B cell (primary cell): ENCODE measurements around the gene SGCA. TPM values are rescaled to one million over a fixed set of nuclear protein-coding genes. Genes with fewer than 3 reads are reported as not detected.

ENCODE experiments used
- ATAC-seq: fragments of 200-7000 bp; cut with Tn5 transposase; one replicate; pipeline ENCODE4 v1.10.0; 2021; ENCODE audit warnings: low read depth, mild to moderate bottlenecking, moderate number of reproducible peaks, moderate library complexity
- CTCF ChIA-PET: fragments of 350-600 bp; sonication (Branson Sonifier 250); formaldehyde crosslinking; loops from one replicate; lab custom pipeline; 2021; ENCODE audit warnings: antibody characterized with exemption, inconsistent platforms; lab: Charles Lee
- POLR2A ChIA-PET: fragments of 350-600 bp; sonication (Branson Sonifier 250); formaldehyde crosslinking; loops from one replicate; lab custom pipeline; 2021; ENCODE audit warnings: antibody characterized with exemption; lab: Charles Lee
- DNase-seq: peaks from one replicate; pipeline ENCODE4 v3.0.0; 2013
- H2AFZ ChIP-seq: 2 replicates; pipeline ENCODE4 v1.6.1; 2012; ENCODE audit warnings: mild to moderate bottlenecking, low read depth, low read length; ENCODE audit not compliant: insufficient read depth, poor library complexity, severe bottlenecking
- H3K27ac ChIP-seq, 2 donors: 1 replicate in 1 of 2; 2 replicates in 1 of 2; pipeline ENCODE4 v1.5.1; 2012 to 2013; ENCODE audit warnings: low read length in 2 of 2, mild to moderate bottlenecking in 2 of 2, moderate library complexity in 1 of 2
- H3K27me3 ChIP-seq, 4 experiments: fragments of 200-600 bp in 1 of 4; sonication (generic) in 1 of 4; replicated peaks in 1 of 4; 1 replicate in 2 of 4; 2 replicates in 2 of 4; pipeline versions ENCODE4 v1.6.1 to v1.7.0; 2013 to 2016; ENCODE audit warnings: low read length in 3 of 4, mild to moderate bottlenecking in 2 of 4, mixed read lengths in 1 of 4, moderate library complexity in 1 of 4; ENCODE audit not compliant: insufficient read depth in 4 of 4, control insufficient read depth in 3 of 4; ENCODE audit errors: control extremely low read depth in 1 of 4
- H3K36me3 ChIP-seq, 2 experiments: replicated peaks in 1 of 2; 1 replicate in 1 of 2; 2 replicates in 1 of 2; pipeline versions ENCODE4 v1.6.1 to v1.7.1; 2013; ENCODE audit warnings: low read length in 1 of 2; ENCODE audit not compliant: insufficient read depth in 2 of 2, control insufficient read depth in 1 of 2; ENCODE audit errors: control extremely low read depth in 1 of 2, extremely low read depth in 1 of 2
- H3K4me1 ChIP-seq, 2 donors: fragments of 200-600 bp in 1 of 2; sonication (generic) in 1 of 2; 1 replicate in 1 of 2; 2 replicates in 1 of 2; pipeline versions ENCODE4 v1.5.1 to v1.6.1; 2013 to 2017; ENCODE audit warnings: low read length in 2 of 2; ENCODE audit not compliant: control insufficient read depth in 2 of 2, insufficient read depth in 2 of 2
- H3K4me2 ChIP-seq: replicated peaks from 2 replicates; pipeline ENCODE3; 2012; ENCODE audit warnings: mild to moderate bottlenecking, low read depth, low read length; ENCODE audit not compliant: poor library complexity, severe bottlenecking
- H3K4me3 ChIP-seq, 5 experiments: fragments of 200-600 bp in 1 of 5; sonication (generic) in 1 of 5; 1 replicate in 3 of 5; 2 replicates in 2 of 5; pipeline versions ENCODE4 v1.5.1 to v1.7.0; 2011 to 2016; ENCODE audit warnings: low read length in 4 of 5, mild to moderate bottlenecking in 4 of 5, low read depth in 2 of 5, control low read depth in 1 of 5, moderate library complexity in 1 of 5; ENCODE audit not compliant: insufficient read depth in 1 of 5; ENCODE audit errors: control extremely low read depth in 1 of 5, extremely low read depth in 1 of 5
- H3K79me2 ChIP-seq: fragments of 200-600 bp; sonication (generic); one replicate; pipeline ENCODE4 v1.6.0; 2016; ENCODE audit warnings: low read length; ENCODE audit not compliant: control insufficient read depth, insufficient read depth
- H3K9ac ChIP-seq: fragments of 200-600 bp; sonication (generic); 2 replicates; pipeline ENCODE4 v1.6.1; 2017; ENCODE audit warnings: mild to moderate bottlenecking, low read length, moderate library complexity
- H3K9me3 ChIP-seq, 3 donors: one replicate each; pipeline versions ENCODE4 v1.6.1 to v1.7.1; 2013; ENCODE audit warnings: low read length in 2 of 3; ENCODE audit not compliant: control insufficient read depth in 2 of 3, insufficient read depth in 1 of 3; ENCODE audit errors: control extremely low read depth in 1 of 3
- H4K20me1 ChIP-seq: 2 replicates; pipeline ENCODE4 v1.6.0; 2012; ENCODE audit warnings: mild to moderate bottlenecking, low read length; ENCODE audit not compliant: insufficient read depth, control insufficient read depth, poor library complexity, severe bottlenecking
- H3K27ac Mint-ChIP-seq: one replicate; pipeline ENCODE4 v1.8.0; 2021; ENCODE audit warnings: mixed read lengths
- H3K27me3 Mint-ChIP-seq: one replicate; pipeline ENCODE4 v1.8.0; 2021; ENCODE audit warnings: mixed read lengths
- H3K4me1 Mint-ChIP-seq: one replicate; pipeline ENCODE4 v1.8.0; 2021; ENCODE audit warnings: mixed read lengths
- H3K4me3 Mint-ChIP-seq: one replicate; pipeline ENCODE4 v1.8.0; 2021; ENCODE audit warnings: mixed read lengths
- H3K9me3 Mint-ChIP-seq: one replicate; pipeline ENCODE4 v1.8.0; 2022; ENCODE audit warnings: mixed read lengths; ENCODE audit not compliant: insufficient read depth
- EZH2 ChIP-seq: IDR thresholded peaks from 2 replicates; pipeline ENCODE4 v1.6.1; 2012; ENCODE audit warnings: borderline replicate concordance, low read depth, mild to moderate bottlenecking, moderate library complexity, low read length; ENCODE audit not compliant: insufficient read depth, poor library complexity, severe bottlenecking
- WGBS: methylation state at CpG from one replicate; pipeline ENCODE4 v1.1.5; 2013; ENCODE audit warnings: missing lambda C conversion rate; ENCODE audit not compliant: insufficient coverage; 5-methylcytosine and 5-hydroxymethylcytosine counted together
- intact Hi-C: fragments of 100-400 bp; cut with micrococcal nuclease; formaldehyde crosslinking; loops from one replicate; pipeline ENCODE4 v1.10.0; 2022
- polyA plus RNA-seq: library from polyadenylated mRNA; depleted of rRNA; stranded (reverse); fragments of >200 nt; gene quantifications from 2 replicates; pipeline ENCODE4 v1.2.3, GENCODE V29; 2012
- total RNA-seq, 2 donors: library from RNA; stranded (reverse); fragments of 120-200 nt in 1 of 2; gene quantifications; 1 replicate in 1 of 2; 2 replicates in 1 of 2; pipeline versions ENCODE4 v1.2.3 to v1.2.4, GENCODE V29; 2013 to 2022
- TF ChIP-seq, protein P1 (sequence below): fragments of 200-600 bp; IDR thresholded peaks from one replicate; pipeline ENCODE4 v1.8.0; 2022; ENCODE audit warnings: antibody characterized with exemption, mild to moderate bottlenecking

The SGCA gene
- total and polyA plus RNA-seq, 2 donors (not counting 1 experiment from before 2014, with no cell fraction given), result 4.4 to 4.5 TPM

- H3K9me3 ChIP-seq, result no peaks in the 10 kb centered on the region
- no peaks in the 10 kb centered on the region for H3K9me3 Mint-ChIP-seq
- peaks cover 45 to 55% of the 10 kb centered on the region in 2 donors for H3K4me1 ChIP-seq
- H4K20me1 ChIP-seq, result no peaks in the 10 kb centered on the region
- peak overlapping the region; percentile 78 for H3K27ac Mint-ChIP-seq
- peaks cover 28% of the 10 kb centered on the region for H3K79me2 ChIP-seq
- no peak overlapping the region for H2AFZ ChIP-seq
- no peaks in the 10 kb centered on the region for H3K27me3 ChIP-seq
- peak; percentile 59 for ATAC-seq
- H3K36me3 ChIP-seq, result no peaks in the 10 kb centered on the region
- H3K27me3 Mint-ChIP-seq, result no peaks in the 10 kb centered on the region
- intact Hi-C loops, result no loop called here
- no peak overlapping the region for H3K4me3 ChIP-seq
- peak overlapping the region; percentile 14 for H3K4me3 Mint-ChIP-seq
- CTCF ChIA-PET, result interaction anchor here (0.7 to 2.7 kb wide), 15 partner anchors 12 to 134 kb away, joined by 3 to 17 read pairs (median 7); partner anchors contain the start of genes PDK2 and PPP1R9B
- H3K27ac ChIP-seq, result peak overlapping the region in 1 of 2 donors; percentile 65
- peaks cover 42% of the 10 kb centered on the region for H3K4me1 Mint-ChIP-seq
- peak; percentile 75 for DNase-seq
- TF ChIP-seq, protein P1, sequence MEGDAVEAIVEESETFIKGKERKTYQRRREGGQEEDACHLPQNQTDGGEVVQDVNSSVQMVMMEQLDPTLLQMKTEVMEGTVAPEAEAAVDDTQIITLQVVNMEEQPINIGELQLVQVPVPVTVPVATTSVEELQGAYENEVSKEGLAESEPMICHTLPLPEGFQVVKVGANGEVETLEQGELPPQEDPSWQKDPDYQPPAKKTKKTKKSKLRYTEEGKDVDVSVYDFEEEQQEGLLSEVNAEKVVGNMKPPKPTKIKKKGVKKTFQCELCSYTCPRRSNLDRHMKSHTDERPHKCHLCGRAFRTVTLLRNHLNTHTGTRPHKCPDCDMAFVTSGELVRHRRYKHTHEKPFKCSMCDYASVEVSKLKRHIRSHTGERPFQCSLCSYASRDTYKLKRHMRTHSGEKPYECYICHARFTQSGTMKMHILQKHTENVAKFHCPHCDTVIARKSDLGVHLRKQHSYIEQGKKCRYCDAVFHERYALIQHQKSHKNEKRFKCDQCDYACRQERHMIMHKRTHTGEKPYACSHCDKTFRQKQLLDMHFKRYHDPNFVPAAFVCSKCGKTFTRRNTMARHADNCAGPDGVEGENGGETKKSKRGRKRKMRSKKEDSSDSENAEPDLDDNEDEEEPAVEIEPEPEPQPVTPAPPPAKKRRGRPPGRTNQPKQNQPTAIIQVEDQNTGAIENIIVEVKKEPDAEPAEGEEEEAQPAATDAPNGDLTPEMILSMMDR, result no peak
- no peak for TF ChIP-seq EZH2
- H3K4me2 ChIP-seq, result peak overlapping the region; percentile 52
- POLR2A ChIA-PET, result interaction anchor here (0.7 to 2.1 kb wide), 5 partner anchors 10 to 24 kb away, joined by 5 to 14 read pairs (median 7); no protein-coding TSS in a partner anchor
- 100% methylated on average over 5 of the region's 11 CpGs for WGBS
- peak overlapping the region; percentile 1 for H3K9ac ChIP-seq
These were observed 1.7 kb upstream of the SGCA start for GRCh38 chr17:50163843-50164696.

- TF ChIP-seq, protein P1, result no peak
- TF ChIP-seq EZH2, result no peak
- ATAC-seq (no peak), DNase-seq (no peak)
- POLR2A ChIA-PET, result interaction anchor here (2.1 kb wide), 1 partner anchor 13 kb away, joined by 14 read pairs; no protein-coding TSS in a partner anchor
- intact Hi-C loops, result no loop called here
- H3K27ac ChIP-seq, result no peak overlapping the region
- no peaks in the 10 kb centered on the region for H4K20me1 ChIP-seq
- peaks cover 46% of the 10 kb centered on the region for H3K4me1 Mint-ChIP-seq
- H3K27me3 ChIP-seq, result no peaks in the 10 kb centered on the region
- H3K79me2 ChIP-seq, result peaks cover 28% of the 10 kb centered on the region
- no peaks in the 10 kb centered on the region for H3K9me3 Mint-ChIP-seq
- no peak overlapping the region for H3K4me2 ChIP-seq
- no peak overlapping the region for H3K9ac ChIP-seq
- H3K27me3 Mint-ChIP-seq, result no peaks in the 10 kb centered on the region
- no peak overlapping the region for H3K4me3 ChIP-seq
- peaks cover 48 to 60% of the 10 kb centered on the region in 2 donors for H3K4me1 ChIP-seq
- no peak overlapping the region for H3K27ac Mint-ChIP-seq
- CTCF ChIA-PET, result interaction anchor here (1.7 to 2.7 kb wide), 4 partner anchors 12 to 34 kb away, joined by 5 to 17 read pairs (median 8); no protein-coding TSS in a partner anchor
- H3K36me3 ChIP-seq, result no peaks in the 10 kb centered on the region
- H2AFZ ChIP-seq, result no peak overlapping the region
- no peak overlapping the region for H3K4me3 Mint-ChIP-seq
- 90% methylated on average over 2 of the region's 2 CpGs for WGBS
- H3K9me3 ChIP-seq, result no peaks in the 10 kb centered on the region
These were observed 1.2 kb upstream of the SGCA start for GRCh38 chr17:50164697-50164988.
